Measurements from ENCODE around the gene ANO3.

DNA sequence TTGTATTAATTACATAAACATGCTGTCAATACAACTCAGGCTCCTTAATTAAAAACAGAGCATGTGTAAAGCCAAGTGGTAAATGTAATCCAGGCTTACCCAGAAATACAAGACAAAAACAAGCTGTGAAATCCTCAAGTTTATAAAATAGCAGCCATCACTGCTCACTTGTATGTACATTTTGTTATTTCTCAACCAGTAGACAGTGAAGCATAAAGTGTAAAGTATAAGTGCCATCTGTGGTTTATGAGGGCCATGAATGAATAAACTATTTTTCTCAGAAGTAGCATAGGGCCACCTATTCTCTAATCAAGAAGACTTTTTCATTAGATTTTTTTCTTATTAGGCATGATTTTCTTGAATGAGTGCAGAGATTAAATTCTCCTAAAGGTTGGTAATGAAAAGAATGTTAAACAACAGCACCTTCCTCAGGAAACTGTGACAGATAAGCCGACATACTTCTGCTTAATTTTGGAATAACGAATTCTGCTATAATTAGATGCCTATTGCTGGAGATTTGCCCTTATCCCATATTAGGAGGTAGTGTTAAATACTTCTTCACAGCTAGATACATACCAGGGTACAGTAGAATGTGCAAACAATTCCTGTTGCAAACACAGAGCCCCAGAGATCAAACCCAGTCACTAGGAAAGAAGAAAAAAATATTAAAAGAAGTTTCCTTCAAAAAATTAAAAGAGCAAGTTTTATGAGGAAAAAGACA lies 377.0 kb downstream of the ANO3 start:
- TF ChIP-seq, protein P1, sequence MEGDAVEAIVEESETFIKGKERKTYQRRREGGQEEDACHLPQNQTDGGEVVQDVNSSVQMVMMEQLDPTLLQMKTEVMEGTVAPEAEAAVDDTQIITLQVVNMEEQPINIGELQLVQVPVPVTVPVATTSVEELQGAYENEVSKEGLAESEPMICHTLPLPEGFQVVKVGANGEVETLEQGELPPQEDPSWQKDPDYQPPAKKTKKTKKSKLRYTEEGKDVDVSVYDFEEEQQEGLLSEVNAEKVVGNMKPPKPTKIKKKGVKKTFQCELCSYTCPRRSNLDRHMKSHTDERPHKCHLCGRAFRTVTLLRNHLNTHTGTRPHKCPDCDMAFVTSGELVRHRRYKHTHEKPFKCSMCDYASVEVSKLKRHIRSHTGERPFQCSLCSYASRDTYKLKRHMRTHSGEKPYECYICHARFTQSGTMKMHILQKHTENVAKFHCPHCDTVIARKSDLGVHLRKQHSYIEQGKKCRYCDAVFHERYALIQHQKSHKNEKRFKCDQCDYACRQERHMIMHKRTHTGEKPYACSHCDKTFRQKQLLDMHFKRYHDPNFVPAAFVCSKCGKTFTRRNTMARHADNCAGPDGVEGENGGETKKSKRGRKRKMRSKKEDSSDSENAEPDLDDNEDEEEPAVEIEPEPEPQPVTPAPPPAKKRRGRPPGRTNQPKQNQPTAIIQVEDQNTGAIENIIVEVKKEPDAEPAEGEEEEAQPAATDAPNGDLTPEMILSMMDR (IDR thresholded peaks at IDR 0.05) = no peak
- no peak for TF ChIP-seq POLR2A (IDR thresholded peaks at IDR 0.05)

All from right lobe of liver (tissue), 4 donors.